Fibroblast of pulmonary artery (primary cell): ENCODE results near the gene PITHD1.
A peak's percentile ranks its signal among the peaks of the same experiment; 100 is the strongest.

ENCODE experiments used
- DNase-seq: peaks from one replicate; pipeline ENCODE4 v3.0.0-alpha.2; 2010; ENCODE audit warnings: low read depth
- H3K4me3 ChIP-seq: replicated peaks from 2 replicates; pipeline ENCODE4 v1.5.1; 2011; ENCODE audit warnings: low read depth, mild to moderate bottlenecking, control low read depth, low read length, moderate library complexity
- CTCF ChIP-seq: IDR thresholded peaks from 2 replicates; pipeline ENCODE4 v1.5.1; 2011; ENCODE audit warnings: mild to moderate bottlenecking, control low read depth, low read length, inconsistent platforms; ENCODE audit errors: missing control alignments

Gene PITHD1

GRCh38 chr1:23795676-23796465, 17.7 kb downstream of the PITHD1 start:
- DNase-seq: no peak
- H3K4me3 ChIP-seq: no peak overlapping the region
- no peak for TF ChIP-seq CTCF

GRCh38 chr1:23796466-23797271, 18.5 kb downstream of the PITHD1 start:
- TF ChIP-seq CTCF: no peak
- no peak for DNase-seq
- no peak overlapping the region for H3K4me3 ChIP-seq

- H3K4me3 ChIP-seq: no peak overlapping the region
- DNase-seq: no peak
- TF ChIP-seq CTCF: no peak
These were observed 19.5 kb downstream of the PITHD1 start for GRCh38 chr1:23797478-23798448.

- H3K4me3 ChIP-seq: peak overlapping the region; percentile 77
- DNase-seq: no peak
- no peak for TF ChIP-seq CTCF
These were observed 20.5 kb downstream of the PITHD1 start for GRCh38 chr1:23798662-23799142.

GRCh38 chr1:23799255-23799569, 21.0 kb downstream of the PITHD1 start:
- DNase-seq: no peak
- TF ChIP-seq CTCF: no peak
- H3K4me3 ChIP-seq: peak overlapping the region; percentile 77

GRCh38 chr1:23799570-23800399, 21.6 kb downstream of the PITHD1 start:
- peak overlapping the region; percentile 77 for H3K4me3 ChIP-seq
- DNase-seq: peak; percentile 69
- TF ChIP-seq CTCF: no peak
